Endothelial cell of umbilical vein (primary cell): ENCODE data around the gene NXPH4. TPM values are rescaled to one million over a fixed set of nuclear protein-coding genes. Genes with fewer than 3 reads are reported as not detected.

Experiments
- BruUV-seq: library from RNA; stranded (reverse); fragments of 400-500 nt; replicated peaks from 2 replicates; lab custom pipeline; 2021; lab: Mats Ljungman, UMichigan
- CTCF ChIA-PET: fragments of 300-600, 350-600 bp; sonication (Branson Sonifier 250); formaldehyde crosslinking; loops from one replicate; lab custom pipeline; 2021; ENCODE audit warnings: antibody characterized with exemption, inconsistent platforms; lab: Charles Lee
- POLR2A ChIA-PET: fragments of 300-600, 350-600 bp; sonication (Branson Sonifier 250); formaldehyde crosslinking; loops from one replicate; lab custom pipeline; 2021; ENCODE audit warnings: antibody characterized with exemption, inconsistent platforms; lab: Charles Lee
- DNase-seq: peaks from one replicate; pipeline ENCODE4 v3.0.0-alpha.2; 2011; ENCODE audit warnings: low read depth, low spot score
- FAIRE-seq: peaks from 2 replicates; lab custom pipeline; 2011; peaks lifted over from hg19 to GRCh38; lab: Jason Lieb, UNC
- H2AFZ ChIP-seq: 2 replicates; pipeline ENCODE4 v1.6.0; 2012; ENCODE audit warnings: low read depth, low read length, control low read depth, inconsistent platforms
- H3K27ac ChIP-seq: 2 replicates; pipeline ENCODE4 v1.5.1; 2011; ENCODE audit warnings: low read depth, mild to moderate bottlenecking, control low read depth, low read length, moderate library complexity; ENCODE audit not compliant: insufficient read depth
- H3K27me3 ChIP-seq, 2 experiments: 2 replicates each; pipeline versions ENCODE4 v1.6.0 to v1.6.1; 2011; ENCODE audit warnings: low read length in 2 of 2, mixed read lengths in 1 of 2; ENCODE audit not compliant: control insufficient read depth in 2 of 2, insufficient read depth in 2 of 2
- H3K36me3 ChIP-seq, 2 experiments: 2 replicates in 1 of 2; 3 replicates in 1 of 2; pipeline ENCODE4 v1.5.1; 2011; ENCODE audit warnings: low read length in 2 of 2, mild to moderate bottlenecking in 1 of 2, moderate library complexity in 1 of 2; ENCODE audit not compliant: control insufficient read depth in 2 of 2, insufficient read depth in 2 of 2; ENCODE audit errors: extremely low read depth in 1 of 2
- H3K4me1 ChIP-seq: 3 replicates; pipeline ENCODE4 v1.5.1; 2011; ENCODE audit warnings: mild to moderate bottlenecking, low read length; ENCODE audit not compliant: control insufficient read depth, insufficient read depth; ENCODE audit errors: extremely low read depth
- H3K4me2 ChIP-seq: 2 replicates; pipeline ENCODE4 v1.6.1; 2011; ENCODE audit warnings: low read length, control low read depth, mixed read lengths; ENCODE audit not compliant: insufficient read depth
- H3K4me3 ChIP-seq, 3 experiments: fragments of 200-600 bp in 1 of 3; sonication (generic), shearing (Covaris generic) in 1 of 3; replicated peaks in 1 of 3; 2 replicates each; pipeline ENCODE4 v1.5.1; 2011 to 2016; ENCODE audit warnings: control low read depth in 3 of 3, low read length in 3 of 3, mild to moderate bottlenecking in 2 of 3, inconsistent platforms in 1 of 3, low read depth in 1 of 3, moderate library complexity in 1 of 3; ENCODE audit not compliant: insufficient read depth in 1 of 3
- H3K79me2 ChIP-seq: 2 replicates; pipeline ENCODE4 v1.6.0; 2012; ENCODE audit warnings: low read length, inconsistent platforms; ENCODE audit not compliant: control insufficient read depth, insufficient read depth
- H3K9ac ChIP-seq: replicated peaks from 2 replicates; pipeline ENCODE3; 2011; ENCODE audit warnings: low read length, control low read depth; ENCODE audit not compliant: insufficient read depth; ENCODE audit errors: extremely low read depth
- H3K9me1 ChIP-seq: replicated peaks from 3 replicates; pipeline ENCODE4 v1.6.0; 2011; ENCODE audit warnings: mild to moderate bottlenecking, low read length; ENCODE audit not compliant: control insufficient read depth, insufficient read depth; ENCODE audit errors: extremely low read depth
- H3K9me3 ChIP-seq: replicated peaks from 2 replicates; pipeline ENCODE4 v1.5.1; 2012; ENCODE audit warnings: low read length, inconsistent platforms; ENCODE audit not compliant: control insufficient read depth, insufficient read depth
- H4K20me1 ChIP-seq: replicated peaks from 2 replicates; pipeline ENCODE3; 2011; ENCODE audit warnings: mild to moderate bottlenecking, low read length; ENCODE audit not compliant: control insufficient read depth, insufficient read depth; ENCODE audit errors: extremely low read depth
- CTCF ChIP-seq, 2 donors: IDR thresholded peaks; 1 replicate in 1 of 2; 2 replicates in 1 of 2; pipeline ENCODE4 v1.5.1; 2011; ENCODE audit warnings: low read length in 2 of 2, mild to moderate bottlenecking in 2 of 2, moderate library complexity in 2 of 2, control low read depth in 1 of 2, inconsistent platforms in 1 of 2, low read depth in 1 of 2; ENCODE audit not compliant: insufficient read depth in 1 of 2; ENCODE audit errors: extremely low read depth in 1 of 2
- GATA2 ChIP-seq: IDR thresholded peaks from 2 replicates; pipeline ENCODE4 v1.7.0; 2011; ENCODE audit warnings: low read depth, mild to moderate bottlenecking, moderate library complexity, mixed read lengths, low read length; ENCODE audit not compliant: insufficient read length, insufficient read depth
- JUN ChIP-seq: IDR thresholded peaks from 2 replicates; pipeline ENCODE4 v1.6.1; 2011; ENCODE audit warnings: borderline replicate concordance, low read depth; ENCODE audit not compliant: insufficient read length, insufficient read depth
- MAX ChIP-seq: IDR thresholded peaks from 2 replicates; pipeline ENCODE4 v1.6.1; 2011; ENCODE audit not compliant: insufficient read depth, insufficient read length
- MYC ChIP-seq: IDR thresholded peaks from one replicate; pipeline ENCODE4 v1.6.1; 2011; ENCODE audit warnings: mild to moderate bottlenecking, low read depth, low read length
- POLR2A ChIP-seq: IDR thresholded peaks from 2 replicates; pipeline ENCODE4 v1.6.1; 2012; ENCODE audit warnings: low read depth, mild to moderate bottlenecking, control low read depth, low read length
- POLR2AphosphoS5 ChIP-seq: IDR thresholded peaks from 2 replicates; pipeline ENCODE4 v1.6.1; 2012; ENCODE audit warnings: low read depth, mild to moderate bottlenecking, control low read depth, low read length, moderate library complexity; ENCODE audit not compliant: insufficient read depth
- dilution Hi-C: fragments of 300-500 bp; cut with MboI; formaldehyde crosslinking; loops from one replicate; pipeline ENCODE4 v1.15.0; 2019; ENCODE audit warnings: low sequenced_read_pairs; ENCODE audit not compliant: extremely low pct_ligation_motif_present
- intact Hi-C: fragments of 100-400 bp; cut with micrococcal nuclease; formaldehyde crosslinking; loops from one replicate; pipeline ENCODE4 v1.10.0; 2022
- polyA plus RNA-seq, 4 experiments: library from polyadenylated mRNA; depleted of rRNA in 3 of 4; stranded (reverse) in 3 of 4; unstranded in 1 of 4; fragments of >200 nt; gene quantifications; 2 replicates each; pipeline versions ENCODE4 v1.2.1 to v1.2.3, GENCODE V29; 2011 to 2012; ENCODE audit warnings: missing spikeins in 1 of 4
- total RNA-seq: library from RNA; stranded (reverse); gene quantifications from 2 replicates; pipeline ENCODE4 v1.2.3, GENCODE V29; 2021

The NXPH4 gene
- total and polyA plus RNA-seq, 2 donors (not counting 3 experiments of a cell fraction or from before 2014, with no cell fraction given) = 0.07 TPM; not detected in 1

GRCh38 chr12:57210461-57210860 lies 6.1 kb upstream of the NXPH4 start:
- Histone ChIP-seq H4K20me1 (no peaks in the 10 kb centered on the region), H3K36me3 (no peaks in the 10 kb centered on the region), H3K4me1 (peaks cover 2% of the 10 kb centered on the region), H3K4me3 (no peak overlapping the region), H3K27ac (no peak overlapping the region), H3K9ac (no peak overlapping the region), H2AFZ (no peak overlapping the region), H3K4me2 (no peak overlapping the region), H3K27me3 (peaks cover 16 to 18% of the 10 kb centered on the region in 2 experiments), H3K79me2 (no peaks in the 10 kb centered on the region), H3K9me3 (no peaks in the 10 kb centered on the region), H3K9me1 (no peaks in the 10 kb centered on the region)
- intact Hi-C loops = no loop called here
- ChIA-PET POLR2A (no interaction called here), CTCF (interaction anchor here (1.0 kb wide), 1 partner anchor 29 kb away, joined by 4 read pairs; no protein-coding TSS in a partner anchor)
- no peak for DNase-seq
- BruUV-seq = no TSS peak
- dilution Hi-C loops = no loop called here
- TF ChIP-seq MYC (no peak), CTCF (IDR thresholded peaks at IDR 0.05; ENCODE audit: extremely low read depth in 1 of 2, insufficient read depth in 1 of 2, low read depth in 1 of 2, low read length in 2 of 2) (no peak), GATA2 (no peak), POLR2A (no peak), MAX (no peak), POLR2AphosphoS5 (no peak), JUN (no peak)
- FAIRE-seq = no peak
